Measurements from ENCODE around the gene TYW5. TPM values are rescaled to one million over a fixed set of nuclear protein-coding genes. Genes with fewer than 3 reads are reported as not detected.

TYW5 gene
- total and polyA plus RNA-seq, 2 of the 13 experiments (the other 11 are each of a cell fraction or from before 2014, with no cell fraction given) = 8.3 to 14.6 TPM

DNA sequence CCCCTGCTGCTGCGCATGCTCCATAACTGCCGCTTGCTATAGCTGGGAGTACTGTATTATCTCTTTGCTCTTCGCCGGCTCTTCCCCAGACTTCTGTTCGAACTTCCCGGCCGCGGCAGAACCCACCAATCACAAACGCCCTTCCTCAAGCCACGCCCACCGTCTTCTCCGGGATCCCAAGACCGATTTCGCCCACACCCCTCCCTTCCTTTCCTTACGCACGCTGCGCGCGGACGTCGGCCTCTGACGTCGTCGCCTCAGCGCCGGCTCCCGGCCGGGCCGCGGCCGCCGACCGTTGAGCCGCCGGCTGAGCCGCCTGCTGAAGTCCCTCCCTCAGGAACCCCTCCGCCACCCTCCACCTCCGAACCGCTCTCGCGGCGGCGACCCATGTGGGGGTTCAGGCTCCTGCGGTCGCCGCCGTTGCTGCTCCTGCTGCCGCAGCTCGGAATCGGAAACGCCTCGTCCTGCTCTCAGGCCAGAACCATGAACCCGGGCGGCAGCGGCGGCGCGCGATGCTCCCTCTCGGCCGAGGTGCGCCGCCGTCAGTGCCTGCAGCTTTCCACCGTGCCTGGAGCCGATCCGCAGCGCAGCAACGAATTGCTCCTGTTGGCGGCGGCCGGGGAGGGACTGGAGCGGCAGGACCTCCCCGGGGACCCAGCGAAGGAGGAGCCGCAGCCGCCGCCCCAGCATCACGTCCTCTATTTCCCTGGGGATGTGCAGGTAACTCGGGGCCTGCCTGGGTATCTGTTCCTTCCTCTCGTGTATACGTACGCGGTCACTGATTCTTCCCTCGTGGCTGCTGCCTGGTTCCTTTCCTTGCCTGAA, 44.0 kb downstream of the TYW5 start, which contains the start of gene C2orf69 (continued):
- TF ChIP-seq, protein P1, sequence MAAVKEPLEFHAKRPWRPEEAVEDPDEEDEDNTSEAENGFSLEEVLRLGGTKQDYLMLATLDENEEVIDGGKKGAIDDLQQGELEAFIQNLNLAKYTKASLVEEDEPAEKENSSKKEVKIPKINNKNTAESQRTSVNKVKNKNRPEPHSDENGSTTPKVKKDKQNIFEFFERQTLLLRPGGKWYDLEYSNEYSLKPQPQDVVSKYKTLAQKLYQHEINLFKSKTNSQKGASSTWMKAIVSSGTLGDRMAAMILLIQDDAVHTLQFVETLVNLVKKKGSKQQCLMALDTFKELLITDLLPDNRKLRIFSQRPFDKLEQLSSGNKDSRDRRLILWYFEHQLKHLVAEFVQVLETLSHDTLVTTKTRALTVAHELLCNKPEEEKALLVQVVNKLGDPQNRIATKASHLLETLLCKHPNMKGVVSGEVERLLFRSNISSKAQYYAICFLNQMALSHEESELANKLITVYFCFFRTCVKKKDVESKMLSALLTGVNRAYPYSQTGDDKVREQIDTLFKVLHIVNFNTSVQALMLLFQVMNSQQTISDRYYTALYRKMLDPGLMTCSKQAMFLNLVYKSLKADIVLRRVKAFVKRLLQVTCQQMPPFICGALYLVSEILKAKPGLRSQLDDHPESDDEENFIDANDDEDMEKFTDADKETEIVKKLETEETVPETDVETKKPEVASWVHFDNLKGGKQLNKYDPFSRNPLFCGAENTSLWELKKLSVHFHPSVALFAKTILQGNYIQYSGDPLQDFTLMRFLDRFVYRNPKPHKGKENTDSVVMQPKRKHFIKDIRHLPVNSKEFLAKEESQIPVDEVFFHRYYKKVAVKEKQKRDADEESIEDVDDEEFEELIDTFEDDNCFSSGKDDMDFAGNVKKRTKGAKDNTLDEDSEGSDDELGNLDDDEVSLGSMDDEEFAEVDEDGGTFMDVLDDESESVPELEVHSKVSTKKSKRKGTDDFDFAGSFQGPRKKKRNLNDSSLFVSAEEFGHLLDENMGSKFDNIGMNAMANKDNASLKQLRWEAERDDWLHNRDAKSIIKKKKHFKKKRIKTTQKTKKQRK (IDR thresholded peaks at IDR 0.05; ENCODE audit: low read length) = no peak
- peak; percentile 81 for TF ChIP-seq SALL1 (CRISPR knock-in tag; IDR thresholded peaks at IDR 0.05)
- TF ChIP-seq NR1H2 (CRISPR knock-in tag; IDR thresholded peaks at IDR 0.05; ENCODE audit: borderline replicate concordance, low read depth) = no peak
- TF ChIP-seq ZNF775 (CRISPR knock-in tag; IDR thresholded peaks at IDR 0.05; ENCODE audit: borderline replicate concordance) = no peak
- peak; percentile 71; the same call in 1 of the 2 replicates for TF ChIP-seq ZNF354B (CRISPR knock-in tag; IDR thresholded peaks at IDR 0.05)
- TF ChIP-seq MEF2D (CRISPR knock-in tag; IDR thresholded peaks at IDR 0.05) = peak; percentile 71
- TF ChIP-seq NFATC3 (CRISPR knock-in tag; IDR thresholded peaks at IDR 0.05) = 0 out of 2 replicates have a peak, but pooled peaks have one; percentile 92
- TF ChIP-seq HMGA1 (CRISPR knock-in tag; conservative IDR thresholded peaks at IDR 0.05) = no peak
- no peak for TF ChIP-seq TRIM24 (CRISPR knock-in tag; IDR thresholded peaks at IDR 0.05)
- TF ChIP-seq ZNF335 (CRISPR knock-in tag; IDR thresholded peaks at IDR 0.05) = peak; percentile 64; the same call in 1 of the 2 replicates
- TF ChIP-seq, protein P2, sequence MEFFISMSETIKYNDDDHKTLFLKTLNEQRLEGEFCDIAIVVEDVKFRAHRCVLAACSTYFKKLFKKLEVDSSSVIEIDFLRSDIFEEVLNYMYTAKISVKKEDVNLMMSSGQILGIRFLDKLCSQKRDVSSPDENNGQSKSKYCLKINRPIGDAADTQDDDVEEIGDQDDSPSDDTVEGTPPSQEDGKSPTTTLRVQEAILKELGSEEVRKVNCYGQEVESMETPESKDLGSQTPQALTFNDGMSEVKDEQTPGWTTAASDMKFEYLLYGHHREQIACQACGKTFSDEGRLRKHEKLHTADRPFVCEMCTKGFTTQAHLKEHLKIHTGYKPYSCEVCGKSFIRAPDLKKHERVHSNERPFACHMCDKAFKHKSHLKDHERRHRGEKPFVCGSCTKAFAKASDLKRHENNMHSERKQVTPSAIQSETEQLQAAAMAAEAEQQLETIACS (CRISPR knock-in tag; IDR thresholded peaks at IDR 0.05) = 0 out of 2 replicates have a peak, but pooled peaks have one; percentile 25
- peak; percentile 92; the same call in 1 of the 2 replicates for TF ChIP-seq ZNF350 (CRISPR knock-in tag; IDR thresholded peaks at IDR 0.05; ENCODE audit: borderline replicate concordance, low read depth)
- TF ChIP-seq, protein P3, sequence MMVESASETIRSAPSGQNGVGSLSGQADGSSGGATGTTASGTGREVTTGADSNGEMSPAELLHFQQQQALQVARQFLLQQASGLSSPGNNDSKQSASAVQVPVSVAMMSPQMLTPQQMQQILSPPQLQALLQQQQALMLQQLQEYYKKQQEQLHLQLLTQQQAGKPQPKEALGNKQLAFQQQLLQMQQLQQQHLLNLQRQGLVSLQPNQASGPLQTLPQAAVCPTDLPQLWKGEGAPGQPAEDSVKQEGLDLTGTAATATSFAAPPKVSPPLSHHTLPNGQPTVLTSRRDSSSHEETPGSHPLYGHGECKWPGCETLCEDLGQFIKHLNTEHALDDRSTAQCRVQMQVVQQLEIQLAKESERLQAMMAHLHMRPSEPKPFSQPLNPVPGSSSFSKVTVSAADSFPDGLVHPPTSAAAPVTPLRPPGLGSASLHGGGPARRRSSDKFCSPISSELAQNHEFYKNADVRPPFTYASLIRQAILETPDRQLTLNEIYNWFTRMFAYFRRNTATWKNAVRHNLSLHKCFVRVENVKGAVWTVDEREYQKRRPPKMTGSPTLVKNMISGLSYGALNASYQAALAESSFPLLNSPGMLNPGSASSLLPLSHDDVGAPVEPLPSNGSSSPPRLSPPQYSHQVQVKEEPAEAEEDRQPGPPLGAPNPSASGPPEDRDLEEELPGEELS (CRISPR knock-in tag; IDR thresholded peaks at IDR 0.05) = no peak
- TF ChIP-seq MTF2 (CRISPR knock-in tag; IDR thresholded peaks at IDR 0.05; ENCODE audit: borderline replicate concordance) = peak; percentile 42; the same call in 1 of the 2 replicates
- no peak for TF ChIP-seq PHB2 (IDR thresholded peaks at IDR 0.05; ENCODE audit: partially characterized antibody)
- no peak for TF ChIP-seq CHD4 (IDR thresholded peaks at IDR 0.05; ENCODE audit: borderline replicate concordance, low read length)
- TF ChIP-seq, protein P4, sequence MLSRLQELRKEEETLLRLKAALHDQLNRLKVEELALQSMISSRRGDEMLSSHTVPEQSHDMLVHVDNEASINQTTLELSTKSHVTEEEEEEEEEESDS (CRISPR knock-in tag; IDR thresholded peaks at IDR 0.05; ENCODE audit: borderline replicate concordance) = peak; percentile 35; the same call in 1 of the 2 replicates
- TF ChIP-seq, protein P5, sequence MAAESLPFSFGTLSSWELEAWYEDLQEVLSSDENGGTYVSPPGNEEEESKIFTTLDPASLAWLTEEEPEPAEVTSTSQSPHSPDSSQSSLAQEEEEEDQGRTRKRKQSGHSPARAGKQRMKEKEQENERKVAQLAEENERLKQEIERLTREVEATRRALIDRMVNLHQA (CRISPR knock-in tag; IDR thresholded peaks at IDR 0.05) = no peak
- peak; percentile 83 for TF ChIP-seq ZNF768 (CRISPR knock-in tag; IDR thresholded peaks at IDR 0.05)
